Stimulated activated CD4-positive, alpha-beta T cell treated with anti-CD3 and anti-CD28 coated beads, Interleukin-1b, Interleukin-23, amount 100 ng/mL, for 4 hours (primary cell): ENCODE data around the gene TBATA.

ENCODE experiments used
- DNase-seq, 2 donors: peaks; one replicate each; pipeline ENCODE4 v3.0.0-alpha.2; 2020; ENCODE audit warnings: low read depth in 2 of 2

TBATA gene

GRCh38 chr10:70744617-70745143, 40.5 kb downstream of the TBATA start:
- no peak for DNase-seq

GRCh38 chr10:70743879-70744278, 41.3 kb downstream of the TBATA start:
- no peak for DNase-seq

- DNase-seq: no peak
Measured at GRCh38 chr10:70743430-70743788, 41.8 kb downstream of the TBATA start.

GRCh38 chr10:70742537-70743429, 42.4 kb downstream of the TBATA start:
- DNase-seq: no peak

- no peak for DNase-seq
Measured at GRCh38 chr10:70740406-70741288, 44.5 kb downstream of the TBATA start.

- no peak for DNase-seq
Measured at GRCh38 chr10:70738761-70739121, 46.4 kb downstream of the TBATA start.

- DNase-seq: no peak
Measured at GRCh38 chr10:70738006-70738760, 47.0 kb downstream of the TBATA start.

- no peak for DNase-seq
Measured at GRCh38 chr10:70737250-70737649, 47.9 kb downstream of the TBATA start.

GRCh38 chr10:70736525-70736924, 48.7 kb downstream of the TBATA start:
- DNase-seq: no peak

- DNase-seq: no peak
Measured at GRCh38 chr10:70735161-70735560, 50.0 kb downstream of the TBATA start.

GRCh38 chr10:70733051-70733450, 52.1 kb downstream of the TBATA start:
- no peak for DNase-seq

- DNase-seq: no peak
Measured at GRCh38 chr10:70732569-70732968, 52.6 kb downstream of the TBATA start.

GRCh38 chr10:70730955-70731354, 54.2 kb downstream of the TBATA start:
- DNase-seq: no peak

- DNase-seq: no peak
Measured at GRCh38 chr10:70729763-70730357, 55.3 kb downstream of the TBATA start.

- no peak for DNase-seq
Measured at GRCh38 chr10:70728328-70728727, 56.8 kb downstream of the TBATA start.

GRCh38 chr10:70726909-70727495, 58.2 kb downstream of the TBATA start:
- DNase-seq: no peak

- DNase-seq: no peak
Measured at GRCh38 chr10:70723771-70724170, 61.4 kb downstream of the TBATA start.

- no peak for DNase-seq
Measured at GRCh38 chr10:70722820-70723424, 62.3 kb downstream of the TBATA start.
